Body of pancreas (tissue), 4 donors: ENCODE data around the gene LRRC56. TPM values are rescaled to one million over a fixed set of nuclear protein-coding genes. Genes with fewer than 3 reads are reported as not detected.
"Not testable (repeated sequence)": the region's sequence is repeated elsewhere in the genome, so short reads cannot be mapped to it uniquely, and the experiment has no call there.

Source experiments
- ATAC-seq: fragments of 150-250 bp; one replicate; pipeline ENCODE4 v1.9.1; 2016
- DNase-seq, 4 donors: peaks; one replicate each; pipeline ENCODE4 v3.0.0-alpha.2; 2019
- H3K27ac ChIP-seq, 4 donors: fragments of 200-600 bp; sonication (generic); 1 replicate in 3 of 4; 2 replicates in 1 of 4; pipeline versions ENCODE4 v1.5.1 to v1.6.1; 2016 to 2019; ENCODE audit warnings: mild to moderate bottlenecking in 1 of 4, mixed read lengths in 1 of 4, moderate library complexity in 1 of 4
- H3K27me3 ChIP-seq, 2 donors: fragments of 200-600 bp; sonication (generic); one replicate each; pipeline ENCODE4 v1.6.0; 2016; ENCODE audit warnings: mild to moderate bottlenecking in 1 of 2
- H3K36me3 ChIP-seq, 2 donors: fragments of 200-600 bp; sonication (generic); replicated peaks in 1 of 2; 2 replicates each; pipeline ENCODE4 v1.5.1; 2016; ENCODE audit warnings: low read depth in 2 of 2; ENCODE audit not compliant: insufficient read depth in 1 of 2
- H3K4me1 ChIP-seq: fragments of 200-600 bp; sonication (generic); one replicate; pipeline ENCODE4 v1.6.0; 2016
- H3K4me3 ChIP-seq, 2 donors: fragments of 200-600 bp; sonication (generic); 1 replicate in 1 of 2; 2 replicates in 1 of 2; pipeline ENCODE4 v1.5.1; 2016 to 2019
- H3K9me3 ChIP-seq, 3 donors: fragments of 200-600 bp; sonication (generic); 1 replicate in 2 of 3; 2 replicates in 1 of 3; pipeline ENCODE4 v1.5.1; 2016
- CTCF ChIP-seq, 7 experiments: fragments of 450-650 bp in 4 of 7; fragments of 200-600 bp in 3 of 7; sonication (generic) in 3 of 7; IDR thresholded peaks; one replicate each; pipeline ENCODE4 v1.5.1; 2016 to 2019; ENCODE audit warnings: antibody characterized with exemption in 7 of 7
- POLR2A ChIP-seq, 3 donors: fragments of 450-650 bp; IDR thresholded peaks; one replicate each; pipeline ENCODE4 v1.6.1; 2016; ENCODE audit warnings: antibody characterized with exemption in 3 of 3, mild to moderate bottlenecking in 2 of 3
- WGBS, 2 donors: methylation state at CpG; one replicate each; pipeline ENCODE4 v1.1.5; 2017; 5-methylcytosine and 5-hydroxymethylcytosine counted together
- intact Hi-C: fragments of 100-400 bp; cut with DNase I; formaldehyde crosslinking; loops from one replicate; pipeline ENCODE4 v1.15.1; 2023
- total RNA-seq, 2 donors: library from RNA; depleted of rRNA; stranded (reverse); fragments of >200 nt; gene quantifications; one replicate each; pipeline ENCODE4 v1.1.0, GENCODE V29; 2016

Gene LRRC56
- total RNA-seq, 2 donors from 2014 or later: 1.6 to 2.3 TPM

GRCh38 chr11:573146-573759 lies 35.9 kb downstream of the LRRC56 start:
- Histone ChIP-seq H3K4me3 (no peak overlapping the region), H3K36me3 (no peaks in the 10 kb centered on the region), H3K27me3 (no peaks in the 10 kb centered on the region), H3K27ac (no peak overlapping the region), H3K9me3 (no peaks in the 10 kb centered on the region), H3K4me1 (peaks cover 37% of the 10 kb centered on the region)
- no peak for ATAC-seq
- intact Hi-C loops: no loop called here
- DNase-seq: no peak
- WGBS, 2 donors: 76 to 88% methylated on average over 4 to 16 of the region's 16 CpGs
- TF ChIP-seq POLR2A (IDR thresholded peaks at IDR 0.05): no peak
- no peak for TF ChIP-seq CTCF (IDR thresholded peaks at IDR 0.05)

- ATAC-seq, H3K27me3 ChIP-seq, intact Hi-C loops, DNase-seq, H3K36me3 ChIP-seq, H3K27ac ChIP-seq, H3K4me3 ChIP-seq, H3K9me3 ChIP-seq: not testable (repeated sequence)
- 65 to 74% methylated on average over 13 to 14 of the region's 14 CpGs for WGBS, 2 donors
- H3K4me1 ChIP-seq: peaks cover 42% of the 10 kb centered on the region
These were observed 36.8 kb downstream of the LRRC56 start for GRCh38 chr11:574031-574570.

GRCh38 chr11:574632-575312 lies 37.4 kb downstream of the LRRC56 start:
- 24 to 38% methylated on average over 22 of the region's 25 CpGs for WGBS, 2 donors
- no peaks in the 10 kb centered on the region for H3K9me3 ChIP-seq
- no peaks in the 10 kb centered on the region for H3K36me3 ChIP-seq
- H3K4me1 ChIP-seq: peaks cover 43% of the 10 kb centered on the region
- TF ChIP-seq POLR2A (IDR thresholded peaks at IDR 0.05): no peak
- TF ChIP-seq CTCF (IDR thresholded peaks at IDR 0.05): no peak
- DNase-seq (no peak), ATAC-seq (no peak)
- intact Hi-C loops: no loop called here
- H3K27ac ChIP-seq: peak overlapping the region in 3 of 4 donors; percentile 15 to 69 (median 66)
- H3K4me3 ChIP-seq: no peak overlapping the region
- no peaks in the 10 kb centered on the region for H3K27me3 ChIP-seq

GRCh38 chr11:575313-575995 lies 38.1 kb downstream of the LRRC56 start:
- ATAC-seq (peak; percentile 59), DNase-seq (peak in 1 of 4 donors; percentile 66)
- WGBS, 2 donors: 1 to 3% methylated on average over 10 to 47 of the region's 81 CpGs
- TF ChIP-seq CTCF (IDR thresholded peaks at IDR 0.05) (peak in 2 of 7 experiments; percentile 3 to 14), POLR2A (IDR thresholded peaks at IDR 0.05) (no peak)
- Histone ChIP-seq H3K4me1 (peaks cover 50% of the 10 kb centered on the region), H3K9me3 (no peaks in the 10 kb centered on the region), H3K27ac (peak overlapping the region; percentile 15 to 75 (median 68)), H3K27me3 (no peaks in the 10 kb centered on the region), H3K36me3 (no peaks in the 10 kb centered on the region), H3K4me3 (peak overlapping the region; percentile 23 to 62)
- intact Hi-C loops: no loop called here
